GM21526 (cell line): ENCODE data around the gene TRIM37.
"Not testable (repeated sequence)": the region's sequence is repeated elsewhere in the genome, so short reads cannot be mapped to it uniquely, and the experiment has no call there.

Experiments used
- ATAC-seq: cut with Tn5 transposase; IDR thresholded peaks from one replicate; pipeline ENCODE4 v1.9.1; 2021; ENCODE audit warnings: moderate library complexity; ENCODE audit not compliant: unreplicated experiment, low FRiP score

TRIM37 gene, protein sequence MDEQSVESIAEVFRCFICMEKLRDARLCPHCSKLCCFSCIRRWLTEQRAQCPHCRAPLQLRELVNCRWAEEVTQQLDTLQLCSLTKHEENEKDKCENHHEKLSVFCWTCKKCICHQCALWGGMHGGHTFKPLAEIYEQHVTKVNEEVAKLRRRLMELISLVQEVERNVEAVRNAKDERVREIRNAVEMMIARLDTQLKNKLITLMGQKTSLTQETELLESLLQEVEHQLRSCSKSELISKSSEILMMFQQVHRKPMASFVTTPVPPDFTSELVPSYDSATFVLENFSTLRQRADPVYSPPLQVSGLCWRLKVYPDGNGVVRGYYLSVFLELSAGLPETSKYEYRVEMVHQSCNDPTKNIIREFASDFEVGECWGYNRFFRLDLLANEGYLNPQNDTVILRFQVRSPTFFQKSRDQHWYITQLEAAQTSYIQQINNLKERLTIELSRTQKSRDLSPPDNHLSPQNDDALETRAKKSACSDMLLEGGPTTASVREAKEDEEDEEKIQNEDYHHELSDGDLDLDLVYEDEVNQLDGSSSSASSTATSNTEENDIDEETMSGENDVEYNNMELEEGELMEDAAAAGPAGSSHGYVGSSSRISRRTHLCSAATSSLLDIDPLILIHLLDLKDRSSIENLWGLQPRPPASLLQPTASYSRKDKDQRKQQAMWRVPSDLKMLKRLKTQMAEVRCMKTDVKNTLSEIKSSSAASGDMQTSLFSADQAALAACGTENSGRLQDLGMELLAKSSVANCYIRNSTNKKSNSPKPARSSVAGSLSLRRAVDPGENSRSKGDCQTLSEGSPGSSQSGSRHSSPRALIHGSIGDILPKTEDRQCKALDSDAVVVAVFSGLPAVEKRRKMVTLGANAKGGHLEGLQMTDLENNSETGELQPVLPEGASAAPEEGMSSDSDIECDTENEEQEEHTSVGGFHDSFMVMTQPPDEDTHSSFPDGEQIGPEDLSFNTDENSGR

DNA sequence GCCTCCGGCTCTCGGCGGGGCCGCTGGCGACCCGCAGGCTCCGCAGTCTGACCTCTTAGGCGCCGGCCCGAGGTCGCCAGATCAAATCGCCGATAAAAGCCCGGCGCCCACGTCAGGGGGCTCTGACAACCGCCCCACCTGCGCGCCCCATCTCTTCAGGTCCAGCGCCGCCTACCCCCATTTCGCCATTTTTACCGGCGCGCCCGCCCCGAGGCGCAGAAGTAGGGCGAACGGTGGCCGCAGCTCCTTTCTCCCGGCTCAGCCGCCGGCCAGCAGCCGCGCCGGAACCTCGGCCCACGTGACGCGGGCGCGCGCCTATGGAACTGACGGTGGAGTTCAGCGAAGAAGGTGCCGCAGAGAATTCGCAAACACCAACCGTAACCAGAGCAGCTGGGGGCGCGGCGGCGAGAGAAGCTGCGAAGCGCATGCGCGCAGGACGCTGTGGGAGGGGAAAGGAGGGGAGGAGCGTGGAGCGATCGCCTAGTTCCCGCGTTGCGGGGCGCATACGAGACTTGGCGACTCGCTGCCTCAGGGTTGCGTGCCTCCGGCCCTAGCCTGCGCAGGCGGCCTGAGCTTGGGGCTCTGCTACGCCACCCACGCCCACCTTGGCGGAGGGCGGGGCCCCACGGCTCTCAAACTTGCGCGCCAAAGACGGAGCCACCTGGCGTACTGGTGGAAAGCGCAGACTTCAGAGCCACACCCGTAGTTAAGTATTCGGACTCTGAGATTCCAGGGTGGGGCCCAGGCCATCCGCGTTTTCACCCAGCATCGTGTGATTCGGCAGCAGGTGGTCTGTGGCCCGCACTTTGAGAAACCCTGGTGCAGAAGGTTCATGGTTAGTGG lies at the start of gene TRIM37:
Gene TRIM37 (minus strand): TSS at position 418 of the 843 bp plus-strand sequence. CDS start 419 bp downstream, outside the sequence.
- ATAC-seq, result peak; percentile 88

DNA sequence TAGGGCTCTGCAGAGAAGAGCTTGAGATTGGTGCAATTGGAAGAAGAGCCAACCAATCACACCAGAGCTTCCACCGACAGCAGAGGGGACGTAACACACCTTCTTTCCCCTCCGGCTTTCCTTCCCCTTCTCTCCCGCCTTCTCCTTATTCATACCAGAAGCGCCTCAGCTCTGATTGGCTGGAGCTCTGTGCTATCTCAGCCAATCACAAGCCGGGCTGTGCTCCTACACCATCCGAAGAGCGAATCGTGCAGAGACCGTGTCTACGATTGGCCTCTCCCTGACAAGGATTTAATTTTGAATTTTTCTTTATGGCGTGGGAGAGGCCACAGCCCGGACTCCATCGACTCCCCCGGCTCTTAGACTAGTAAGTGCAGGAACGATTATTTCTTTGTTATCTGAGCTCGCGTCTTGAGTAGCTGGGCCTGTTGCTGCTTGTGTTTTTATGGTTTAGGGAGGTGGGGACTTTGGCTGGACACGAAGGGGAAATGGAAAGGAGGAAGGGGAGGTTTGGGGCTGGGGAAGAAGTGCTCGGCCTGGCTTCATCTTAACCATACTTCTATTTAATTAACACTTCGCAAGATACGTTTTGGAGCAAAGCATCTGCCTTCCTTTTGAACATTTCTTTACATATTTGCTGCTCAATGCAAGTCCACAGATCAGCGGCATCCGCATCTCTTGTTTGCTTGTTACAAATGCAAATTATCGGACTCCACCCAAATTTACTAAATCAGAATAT lies 48.9 kb upstream of the TRIM37 start, which contains the start of gene PRR11:
Gene PRR11 (plus strand): TSS at position 308 of the 739 bp plus-strand sequence. CDS start 14,007 bp downstream, outside the sequence.
- peak; percentile 78 for ATAC-seq

DNA sequence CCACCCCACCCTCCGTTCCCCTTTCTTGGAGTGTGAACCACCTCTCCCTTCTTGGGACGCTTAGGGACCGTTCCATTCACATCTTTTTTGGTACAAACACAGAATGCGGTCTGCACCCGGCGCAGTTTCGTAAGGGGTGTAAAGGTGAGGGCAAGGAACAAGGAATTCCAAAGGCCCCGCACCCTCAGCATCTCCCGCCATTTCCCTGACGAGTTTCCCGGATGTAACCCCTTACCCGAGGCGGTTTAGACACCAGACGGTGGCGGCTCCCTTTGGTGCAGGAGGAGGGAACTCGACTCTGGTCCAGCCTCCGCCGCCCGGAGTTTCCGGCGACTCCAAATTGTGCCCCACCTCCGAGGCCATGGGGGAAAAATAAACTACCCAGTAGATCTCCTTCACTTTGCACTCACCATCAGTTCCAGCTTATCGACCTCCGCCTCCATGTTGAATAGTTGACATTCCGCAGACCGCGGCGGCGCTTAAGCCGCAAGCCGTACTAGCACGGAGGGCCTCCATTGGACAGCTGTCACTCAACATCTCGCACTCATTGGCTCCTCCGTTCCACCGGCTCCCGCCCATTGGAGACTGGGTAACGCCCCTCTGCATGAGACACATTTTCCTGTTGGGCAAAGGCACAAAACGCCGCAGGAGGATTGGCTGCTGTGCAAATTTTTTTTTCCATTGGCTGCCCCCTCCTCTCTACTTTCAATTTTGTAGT lies 48.2 kb upstream of the TRIM37 start, which contains the start of gene SKA2:
Gene SKA2 (minus strand): TSS at position 466 of the 718 bp plus-strand sequence. CDS start 23 bp downstream, at position 443.
- peak; percentile 81 for ATAC-seq

DNA sequence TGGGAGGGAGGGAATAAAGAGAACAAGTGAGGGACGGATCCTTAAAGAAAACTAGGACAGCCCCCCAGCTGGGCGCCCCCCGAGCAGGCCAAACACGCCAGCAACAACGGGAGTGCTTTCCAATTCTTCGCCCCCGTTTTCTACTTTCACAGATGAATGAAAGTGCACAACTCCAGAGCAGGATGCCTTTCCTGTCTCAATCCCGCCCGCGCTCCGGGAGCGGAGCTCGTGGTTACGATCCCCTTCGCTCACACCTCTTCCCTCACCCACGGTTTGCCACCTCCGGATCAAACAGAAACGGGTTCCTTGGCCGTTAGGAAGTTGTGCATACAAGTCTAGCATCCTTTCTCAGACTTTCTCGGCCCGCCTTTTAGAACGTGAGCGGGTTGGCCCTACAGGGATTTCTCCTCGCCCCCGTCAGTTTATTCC lies 47.6 kb upstream of the TRIM37 start:
- ATAC-seq, result no peak

DNA sequence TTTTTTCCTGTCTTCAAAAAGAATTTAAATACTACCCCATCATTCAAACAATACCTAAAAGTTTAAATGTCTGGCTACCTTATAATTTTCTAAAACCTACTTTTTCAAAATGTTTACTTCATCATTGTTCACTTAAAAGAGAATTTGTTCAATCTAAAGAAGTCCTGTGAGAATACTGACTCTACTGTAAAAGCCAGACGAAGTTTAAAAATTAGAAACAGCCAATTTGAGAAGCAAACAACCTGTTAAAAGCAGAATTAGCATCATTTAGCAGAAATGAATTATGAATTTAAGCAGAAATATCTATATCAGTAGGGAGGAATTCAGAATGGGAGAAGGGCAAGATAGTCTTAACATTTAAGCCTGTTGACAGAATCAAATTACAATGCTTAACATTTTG lies 46.2 kb upstream of the TRIM37 start:
- ATAC-seq, result no peak

DNA sequence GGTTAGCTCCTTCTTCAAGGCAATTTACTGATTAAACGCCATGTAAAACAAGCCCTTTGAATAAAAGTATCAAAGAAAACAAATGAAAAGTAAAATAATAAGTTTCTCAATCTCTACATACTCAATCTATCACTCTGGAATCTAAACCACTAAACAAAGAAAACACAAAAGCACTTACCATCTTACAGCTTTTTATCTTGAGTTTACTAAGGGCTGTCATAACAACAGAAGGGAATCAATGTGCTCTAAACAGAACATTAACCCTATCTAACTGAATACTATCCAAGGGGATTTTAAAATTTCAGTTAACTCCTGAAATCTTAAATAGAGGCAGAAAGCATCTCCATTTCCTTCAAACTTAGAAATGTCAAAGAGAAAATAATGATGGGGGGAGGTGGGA lies 44.9 kb upstream of the TRIM37 start:
- ATAC-seq, result no peak

DNA sequence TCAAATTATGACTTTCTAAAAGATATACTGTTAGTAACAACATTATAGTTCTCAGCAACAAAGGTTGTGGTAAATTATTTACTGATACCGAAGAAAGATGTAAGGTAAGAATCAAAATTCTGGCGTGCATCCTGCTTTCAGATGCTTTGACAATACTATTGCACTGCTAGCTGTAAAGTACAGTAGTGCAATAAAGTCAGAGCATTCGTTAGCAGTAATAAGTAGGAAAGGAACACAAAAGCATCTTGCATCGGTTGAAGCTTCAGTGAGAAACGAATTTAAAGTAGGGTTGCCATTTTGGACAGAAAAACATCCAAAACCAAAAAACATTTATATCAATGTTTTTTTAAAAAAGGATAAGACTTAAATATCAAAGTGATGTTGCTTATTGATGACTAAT lies 44.3 kb upstream of the TRIM37 start:
- ATAC-seq, result no peak

DNA sequence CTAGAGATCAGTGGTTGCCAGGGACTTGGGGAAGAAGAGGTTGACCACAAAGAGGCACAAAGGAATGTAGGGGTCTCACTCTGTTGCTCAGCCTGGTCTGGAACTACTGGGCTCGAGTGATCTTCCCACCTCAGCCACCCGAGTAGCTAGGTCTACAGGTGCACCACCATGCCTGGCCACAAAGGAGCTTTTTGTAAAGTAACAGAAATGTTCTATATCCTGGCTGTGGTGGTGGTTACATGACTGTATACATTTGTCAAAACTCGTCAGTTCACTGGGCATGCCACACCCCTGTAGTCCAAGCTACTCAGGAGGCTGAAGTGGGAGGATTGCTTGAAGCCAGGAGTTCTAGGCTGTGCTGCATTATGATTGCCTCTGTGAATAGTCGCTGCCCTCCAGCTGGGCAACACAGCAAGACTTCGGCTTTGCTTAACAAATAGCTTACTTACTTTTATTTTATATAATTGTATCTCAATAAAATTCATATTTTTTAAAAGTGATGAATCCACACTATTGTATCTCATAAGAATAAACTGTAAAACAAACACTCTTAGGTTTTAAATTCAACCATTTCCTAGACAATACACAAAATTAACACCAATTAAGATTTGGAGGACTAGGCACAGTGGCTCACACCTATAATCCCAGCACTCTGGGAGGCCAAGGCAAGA lies 43.3 kb upstream of the TRIM37 start:
- no peak for ATAC-seq

DNA sequence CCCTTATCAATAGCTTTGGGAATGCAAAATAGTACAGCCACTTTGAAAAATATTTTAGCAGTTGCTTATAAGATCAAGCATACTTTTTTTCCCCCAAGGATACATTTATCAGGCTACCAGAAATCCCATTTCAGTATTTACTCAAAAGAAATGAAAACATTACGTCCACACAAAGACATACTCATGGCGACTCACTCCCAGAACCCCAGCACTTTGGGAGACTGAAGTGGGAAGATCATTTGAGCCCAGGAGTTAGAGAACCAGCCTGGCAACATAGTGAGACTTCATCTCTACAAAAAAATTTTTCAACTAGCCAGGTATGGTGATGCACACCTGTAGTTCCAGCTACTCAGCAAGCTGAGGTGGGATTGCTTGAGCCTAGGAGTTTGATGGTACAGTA lies 42.4 kb upstream of the TRIM37 start:
- no peak for ATAC-seq

DNA sequence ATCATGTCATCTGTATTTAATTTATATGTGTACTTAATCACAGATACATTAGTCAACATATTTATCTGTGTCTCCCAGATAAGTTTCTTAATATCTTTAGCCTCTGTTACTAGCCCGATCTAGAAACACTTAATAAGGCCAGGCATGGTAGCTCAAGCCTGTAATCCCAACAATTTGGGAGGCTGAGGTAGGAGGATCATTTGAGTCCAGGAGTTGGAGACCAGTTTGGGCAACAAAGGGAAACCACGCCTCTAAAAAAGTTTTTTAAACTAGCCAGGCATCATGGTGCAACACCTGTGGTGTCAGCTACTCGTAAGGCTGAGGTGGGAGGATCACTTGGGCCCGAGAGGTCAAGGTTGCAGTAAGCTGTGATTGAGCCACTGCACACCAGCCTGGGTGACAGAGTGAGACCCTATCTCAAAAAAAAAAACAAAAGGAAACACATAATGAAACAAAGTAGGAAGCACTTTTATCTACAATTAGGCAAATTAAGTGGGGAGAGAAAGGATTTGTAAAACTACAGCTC lies 39.0 kb upstream of the TRIM37 start:
- ATAC-seq, result no peak

DNA sequence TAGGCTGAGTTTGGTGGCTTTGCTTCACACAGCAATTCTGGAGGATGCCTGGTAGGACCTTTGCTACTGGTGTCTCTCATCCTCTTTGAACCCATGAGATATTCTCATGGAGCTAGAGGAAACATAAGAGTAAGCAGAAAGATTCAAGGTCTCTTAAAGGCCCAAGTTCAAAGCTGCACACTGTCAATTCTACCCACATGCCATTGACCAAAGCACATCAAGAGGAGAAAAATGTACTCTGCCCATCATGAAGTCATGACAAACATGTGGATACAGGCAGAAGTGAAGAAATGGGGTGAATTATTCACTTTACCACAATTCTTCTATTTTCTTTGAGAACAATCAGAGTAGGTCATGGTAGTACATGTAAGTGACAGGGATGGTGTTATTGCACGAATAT lies 35.2 kb upstream of the TRIM37 start:
- no peak for ATAC-seq

DNA sequence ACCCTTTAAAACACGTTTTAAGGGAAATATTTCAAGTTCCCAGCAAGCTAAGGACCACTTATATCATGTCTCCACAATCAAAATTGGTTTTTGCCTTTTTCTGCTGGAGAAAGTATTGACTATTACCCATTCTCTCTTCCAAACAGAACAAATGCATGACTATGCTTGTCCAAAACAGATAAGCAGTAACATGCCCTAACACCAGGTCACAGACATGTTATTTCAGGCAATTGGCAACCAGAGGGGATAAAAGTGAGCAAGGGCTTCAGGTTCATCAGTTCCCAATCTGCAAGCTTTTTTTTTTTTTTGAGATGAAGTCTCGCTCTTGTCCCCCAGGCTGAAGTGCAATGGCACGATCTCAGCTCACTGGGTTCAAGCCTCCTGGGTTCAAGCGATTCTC lies 33.3 kb upstream of the TRIM37 start:
- no peak for ATAC-seq

DNA sequence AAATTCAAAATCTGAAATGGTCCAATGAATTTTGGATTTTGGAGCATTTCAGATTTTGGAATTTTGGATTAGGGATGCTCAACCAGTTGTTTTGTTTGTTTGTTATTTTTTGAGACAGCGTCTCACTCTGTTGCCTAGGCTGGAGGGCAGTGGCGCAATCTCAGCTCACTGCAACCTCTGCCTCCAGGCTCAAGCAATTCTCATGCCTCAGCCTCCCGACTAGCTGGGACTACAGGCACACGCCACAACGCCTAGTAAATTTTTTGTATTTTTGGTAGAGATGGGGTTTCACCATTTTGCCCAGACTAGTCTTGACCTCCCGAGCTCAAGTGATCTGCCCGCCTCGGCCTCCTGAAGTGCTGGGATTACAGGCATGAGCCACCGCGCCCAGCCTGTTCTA lies 31.7 kb upstream of the TRIM37 start:
- ATAC-seq, result not testable (repeated sequence)

DNA sequence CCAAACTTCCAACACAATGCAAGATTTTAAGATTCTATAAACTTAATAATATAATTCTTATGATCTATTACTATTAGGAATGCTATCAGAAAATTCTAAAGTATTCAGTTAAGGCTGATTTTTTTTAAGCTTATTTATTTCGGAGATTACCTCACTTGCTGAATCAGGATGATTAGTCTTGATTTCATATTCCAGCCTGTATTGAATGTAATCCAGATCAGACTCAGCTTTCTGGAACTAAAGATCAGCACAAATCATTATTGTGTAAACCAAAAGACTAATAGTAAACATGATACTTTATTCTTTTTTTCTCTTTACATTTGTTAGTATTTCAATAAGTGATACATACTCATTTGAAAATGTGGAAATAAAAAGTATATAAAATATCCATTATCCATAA lies 24.5 kb upstream of the TRIM37 start:
- no peak for ATAC-seq

DNA sequence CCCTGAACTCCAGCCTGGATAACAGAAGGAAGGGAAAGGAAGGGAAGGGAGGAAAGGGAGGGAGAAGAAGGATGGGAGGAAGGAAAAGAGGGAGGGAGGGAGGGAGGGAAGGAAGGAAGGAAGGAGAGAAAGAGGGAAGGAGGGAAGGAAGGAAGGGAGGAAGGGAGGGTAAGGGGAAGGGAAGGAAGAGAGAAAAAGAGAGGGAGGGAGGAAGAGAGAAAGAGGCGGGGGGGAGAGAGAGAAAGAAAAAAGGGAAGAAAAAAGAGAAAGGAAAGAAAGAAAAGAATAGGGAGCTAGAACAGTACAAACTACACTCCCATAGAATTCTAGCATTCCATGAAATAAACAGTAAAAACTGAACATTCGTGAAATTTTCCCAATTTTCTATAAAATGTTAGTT lies 23.1 kb upstream of the TRIM37 start:
- ATAC-seq, result no peak

DNA sequence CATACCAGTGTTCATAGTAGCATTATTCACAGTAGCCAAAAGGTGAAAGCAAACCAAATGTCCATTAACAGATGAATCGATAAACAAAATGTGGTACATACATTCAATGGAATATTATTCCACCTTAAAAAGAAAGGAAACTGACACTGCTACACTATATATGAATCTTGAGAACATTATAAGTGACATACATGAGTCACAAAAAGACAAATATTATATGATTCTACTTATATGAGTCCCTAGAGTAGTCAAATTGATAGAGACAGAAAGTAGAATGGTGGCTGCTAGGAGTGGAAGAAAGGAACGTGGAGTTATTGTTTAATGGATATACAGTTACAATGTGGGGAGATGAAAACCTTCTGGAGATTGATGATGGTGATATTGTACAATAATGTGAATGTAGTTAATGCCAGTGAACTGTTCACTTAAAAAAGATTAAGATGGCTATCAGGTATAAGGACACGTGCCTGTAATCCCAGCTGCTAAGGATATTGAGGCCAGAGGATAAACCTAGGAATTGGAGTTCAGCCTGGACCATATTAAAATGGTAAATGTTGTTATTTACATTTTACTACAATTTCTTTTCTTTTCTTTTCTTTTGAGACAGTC lies 20.2 kb upstream of the TRIM37 start:
- no peak for ATAC-seq

DNA sequence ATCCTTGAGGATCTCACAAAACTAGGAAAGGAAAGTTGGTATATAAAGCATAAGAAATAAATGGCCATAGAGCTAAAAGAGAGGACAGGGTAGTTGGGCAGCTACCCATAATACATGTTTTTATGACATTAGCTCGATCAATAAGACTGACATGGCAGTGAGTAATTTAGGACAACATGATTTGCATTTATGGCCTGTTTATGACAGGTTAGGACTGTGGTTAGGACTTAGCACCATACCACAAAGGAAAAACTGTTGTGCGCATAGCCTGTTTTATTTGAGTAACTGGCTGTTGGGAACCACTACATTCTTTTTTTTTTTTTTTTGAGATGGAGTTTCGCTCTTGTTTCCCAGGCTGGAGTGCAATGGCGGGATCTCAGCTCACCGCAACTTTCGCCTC lies 18.0 kb upstream of the TRIM37 start:
- ATAC-seq, result no peak
